Testis (tissue), 2 donors: ENCODE measurements around the gene SRRM2.

ENCODE experiments used
- CTCF ChIP-seq, 3 experiments: fragments of 450-650 bp in 2 of 3; fragments of 200-600 bp in 1 of 3; sonication (generic) in 1 of 3; IDR thresholded peaks; one replicate each; pipeline ENCODE4 v1.5.1; 2016 to 2019; ENCODE audit warnings: antibody characterized with exemption in 3 of 3, mild to moderate bottlenecking in 2 of 3, moderate library complexity in 1 of 3
- POLR2A ChIP-seq: fragments of 450-650 bp; IDR thresholded peaks from one replicate; pipeline ENCODE4 v1.6.1; 2017; ENCODE audit warnings: antibody characterized with exemption, mild to moderate bottlenecking, moderate library complexity

GRCh38 chr16:2713985-2714774 lies 38.3 kb upstream of the SRRM2 start:
- TF ChIP-seq CTCF (IDR thresholded peaks at IDR 0.05) (no peak), POLR2A (no peak)
